Measurements from ENCODE around the gene TPCN2. TPM values are rescaled to one million over a fixed set of nuclear protein-coding genes. Genes with fewer than 3 reads are reported as not detected.

TPCN2 gene
- total RNA-seq, 1 donor from 2014 or later, result 4.5 TPM

DNA sequence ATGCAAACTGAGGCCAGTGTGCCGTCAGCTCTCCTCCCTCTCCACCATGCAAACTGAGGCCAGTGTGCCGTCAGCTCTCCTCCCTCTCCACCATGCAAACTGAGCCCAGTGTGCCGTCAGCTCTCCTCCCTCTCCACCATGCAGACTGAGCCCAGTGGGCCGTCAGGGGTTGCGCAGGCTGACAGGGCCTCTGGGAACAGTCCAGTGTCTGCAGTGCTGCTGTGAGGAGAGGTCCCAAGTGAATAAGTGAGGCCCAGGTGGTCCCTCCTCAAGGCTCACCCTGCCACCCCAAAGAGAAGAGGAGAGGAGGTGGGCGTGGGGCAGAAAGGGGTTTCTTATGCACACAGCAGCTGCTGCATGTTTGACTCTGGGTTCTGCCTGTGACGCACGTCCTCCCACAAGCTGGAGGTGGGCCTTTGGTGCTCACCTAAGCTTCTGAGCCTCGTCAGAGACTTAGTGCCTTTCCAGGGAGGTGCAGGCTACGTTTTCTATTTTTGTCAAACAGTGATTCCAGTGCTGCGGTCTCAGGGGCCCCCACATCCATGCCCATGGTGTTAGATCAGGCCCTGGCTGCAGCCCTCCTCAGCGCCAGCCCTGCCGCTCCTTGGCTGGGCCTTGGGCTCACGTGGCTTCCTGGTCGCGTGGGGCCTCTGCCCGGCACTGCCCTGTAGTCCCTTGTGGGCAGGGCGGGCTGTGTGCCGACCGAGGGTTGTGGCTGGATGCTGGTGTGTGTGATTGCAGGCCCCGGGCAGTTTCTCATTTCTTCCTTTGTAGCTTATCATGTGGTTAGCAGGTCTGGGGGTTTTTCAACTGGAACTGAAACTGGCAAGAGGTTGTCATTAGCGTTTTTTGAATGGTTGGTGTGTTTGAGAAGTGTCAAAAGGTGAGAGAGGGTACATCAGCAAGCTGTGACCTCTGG is 7.1 kb downstream of the TPCN2 start:
- TF ChIP-seq, protein P1, sequence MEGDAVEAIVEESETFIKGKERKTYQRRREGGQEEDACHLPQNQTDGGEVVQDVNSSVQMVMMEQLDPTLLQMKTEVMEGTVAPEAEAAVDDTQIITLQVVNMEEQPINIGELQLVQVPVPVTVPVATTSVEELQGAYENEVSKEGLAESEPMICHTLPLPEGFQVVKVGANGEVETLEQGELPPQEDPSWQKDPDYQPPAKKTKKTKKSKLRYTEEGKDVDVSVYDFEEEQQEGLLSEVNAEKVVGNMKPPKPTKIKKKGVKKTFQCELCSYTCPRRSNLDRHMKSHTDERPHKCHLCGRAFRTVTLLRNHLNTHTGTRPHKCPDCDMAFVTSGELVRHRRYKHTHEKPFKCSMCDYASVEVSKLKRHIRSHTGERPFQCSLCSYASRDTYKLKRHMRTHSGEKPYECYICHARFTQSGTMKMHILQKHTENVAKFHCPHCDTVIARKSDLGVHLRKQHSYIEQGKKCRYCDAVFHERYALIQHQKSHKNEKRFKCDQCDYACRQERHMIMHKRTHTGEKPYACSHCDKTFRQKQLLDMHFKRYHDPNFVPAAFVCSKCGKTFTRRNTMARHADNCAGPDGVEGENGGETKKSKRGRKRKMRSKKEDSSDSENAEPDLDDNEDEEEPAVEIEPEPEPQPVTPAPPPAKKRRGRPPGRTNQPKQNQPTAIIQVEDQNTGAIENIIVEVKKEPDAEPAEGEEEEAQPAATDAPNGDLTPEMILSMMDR (IDR thresholded peaks at IDR 0.05; ENCODE audit: insufficient read depth, low read length, severe bottlenecking), result no peak
- peaks cover 3% of the 10 kb centered on the region for H3K36me3 ChIP-seq (ENCODE audit: control insufficient read depth, insufficient read depth, low read length)
- FAIRE-seq, result no peak
- DNase-seq (ENCODE audit: low read depth), result no peak
- H3K4me3 ChIP-seq (ENCODE audit: low read depth, low read length), result no peak overlapping the region
- no peaks in the 10 kb centered on the region for H3K27me3 ChIP-seq (ENCODE audit: control insufficient read depth, insufficient read depth, low read length)

DNA sequence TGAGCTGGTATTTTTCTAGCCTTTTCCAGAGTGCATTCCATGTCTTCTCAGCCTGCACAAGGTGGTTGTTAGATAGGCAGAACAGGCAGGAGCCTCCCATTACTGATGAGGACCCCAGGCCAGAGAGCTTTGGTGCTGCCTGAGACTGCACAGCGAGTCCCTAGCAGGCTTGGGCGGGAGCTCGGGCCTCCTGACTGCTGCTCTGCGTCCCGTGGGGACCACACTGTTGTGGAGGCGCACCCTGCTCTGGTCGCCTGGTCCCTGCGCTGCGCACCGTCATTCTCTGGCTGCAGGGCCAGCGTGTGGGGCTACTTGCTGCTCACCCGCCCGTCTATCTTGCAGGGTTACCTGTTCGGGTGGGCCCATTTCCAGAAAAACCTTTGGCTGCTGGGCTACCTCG is 8.5 kb downstream of the TPCN2 start:
- FAIRE-seq, result no peak
- no peaks in the 10 kb centered on the region for H3K27me3 ChIP-seq (ENCODE audit: control insufficient read depth, insufficient read depth, low read length)

DNA sequence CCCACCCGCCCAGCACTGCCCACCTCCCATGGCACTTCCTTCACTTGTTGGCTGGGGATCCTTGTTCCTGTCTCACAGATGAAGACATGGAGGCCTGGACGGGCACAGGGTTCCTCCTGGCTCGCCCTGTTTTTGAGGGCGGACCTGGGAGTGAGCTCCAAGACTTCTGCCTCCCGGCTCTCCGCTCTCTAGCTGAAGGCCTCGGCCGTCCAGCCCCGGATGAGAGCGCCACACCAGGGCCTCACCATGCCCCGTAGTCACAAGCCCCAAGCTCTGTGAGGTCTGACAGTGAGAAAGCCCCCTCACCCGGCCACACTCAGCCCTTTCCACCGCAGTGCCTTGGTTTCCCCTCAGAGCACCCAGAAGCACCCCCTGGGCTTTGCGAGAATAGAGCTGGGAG is 9.1 kb downstream of the TPCN2 start:
- Histone ChIP-seq H3K27me3 (ENCODE audit: control insufficient read depth, insufficient read depth, low read length) (no peaks in the 10 kb centered on the region), H3K4me3 (ENCODE audit: low read depth, low read length) (no peak overlapping the region), H3K36me3 (ENCODE audit: control insufficient read depth, insufficient read depth, low read length) (peaks cover 5% of the 10 kb centered on the region)
- TF ChIP-seq, protein P1 (IDR thresholded peaks at IDR 0.05; ENCODE audit: insufficient read depth, low read length, severe bottlenecking), result no peak
- no peak for FAIRE-seq
- no peak for DNase-seq (ENCODE audit: low read depth)

More for the DNA sequence above, 8.5 kb downstream of the TPCN2 start:
- DNase-seq (ENCODE audit: low read depth), result no peak
- TF ChIP-seq, protein P1 (IDR thresholded peaks at IDR 0.05; ENCODE audit: insufficient read depth, low read length, severe bottlenecking), result no peak
- H3K4me3 ChIP-seq (ENCODE audit: low read depth, low read length), result no peak overlapping the region
- H3K36me3 ChIP-seq (ENCODE audit: control insufficient read depth, insufficient read depth, low read length), result peaks cover 3% of the 10 kb centered on the region

DNA sequence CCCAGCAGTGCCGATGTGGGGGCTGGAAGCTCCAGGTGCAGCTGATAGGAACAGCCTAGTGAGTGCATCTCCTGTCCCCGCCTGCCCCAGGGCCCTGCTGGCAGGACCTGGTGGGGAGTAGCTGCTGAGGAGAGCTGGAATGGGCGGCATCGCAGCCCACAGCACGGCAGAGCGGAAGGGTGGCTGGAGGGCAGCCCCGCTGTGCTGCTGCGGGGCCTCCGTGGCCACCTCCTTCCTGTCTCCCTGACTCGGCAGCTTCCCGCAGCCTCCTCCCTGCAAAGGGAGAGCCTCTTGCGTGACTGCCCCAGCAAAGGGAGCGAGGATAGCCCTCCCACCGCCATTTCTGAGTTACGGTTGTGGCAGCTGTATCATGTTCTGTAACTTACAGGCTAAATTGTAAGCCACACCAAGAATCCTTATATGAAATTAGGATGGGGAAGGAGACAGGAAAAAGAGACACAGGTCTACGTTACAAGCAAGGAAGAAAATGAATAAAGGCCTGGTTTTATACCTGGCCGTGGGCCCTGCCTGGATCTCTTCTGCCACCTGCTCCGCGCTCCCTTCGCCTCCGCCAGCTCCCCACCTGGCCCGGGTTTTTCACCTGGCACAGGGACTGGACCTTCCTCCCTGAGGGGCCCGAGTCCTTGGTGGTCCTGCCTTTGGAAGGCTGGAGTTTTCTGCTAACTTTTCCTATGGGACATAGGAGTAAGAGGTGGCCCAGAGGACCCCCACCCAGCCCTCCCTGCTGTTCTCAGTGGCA is 10.0 kb downstream of the TPCN2 start:
- no peak for FAIRE-seq
- Histone ChIP-seq H3K36me3 (ENCODE audit: control insufficient read depth, insufficient read depth, low read length) (peaks cover 10% of the 10 kb centered on the region), H3K27me3 (ENCODE audit: control insufficient read depth, insufficient read depth, low read length) (no peaks in the 10 kb centered on the region), H3K4me3 (ENCODE audit: low read depth, low read length) (no peak overlapping the region)
- no peak for DNase-seq (ENCODE audit: low read depth)
- TF ChIP-seq, protein P1 (IDR thresholded peaks at IDR 0.05; ENCODE audit: insufficient read depth, low read length, severe bottlenecking), result no peak

DNA sequence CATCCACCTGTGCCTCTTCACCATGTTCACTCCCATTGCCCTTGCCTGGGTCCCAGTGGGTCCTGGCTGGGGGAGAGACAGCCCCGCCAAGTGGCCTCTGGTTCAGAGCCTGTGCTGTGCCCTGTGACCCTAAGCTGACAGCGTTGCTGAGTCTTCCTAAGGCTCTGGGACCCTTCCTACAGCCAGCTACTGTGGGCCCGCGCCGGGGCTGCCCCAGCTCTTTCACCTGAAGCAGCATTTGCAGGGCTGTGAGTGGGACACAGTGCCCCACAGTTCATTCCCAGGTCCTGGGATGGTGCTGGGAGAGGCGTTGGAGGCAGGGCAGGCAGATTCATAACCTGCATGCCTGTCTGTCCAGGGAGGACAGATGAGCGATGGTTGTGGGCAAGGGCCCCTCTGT is 10.7 kb downstream of the TPCN2 start:
- peaks cover 12% of the 10 kb centered on the region for H3K36me3 ChIP-seq (ENCODE audit: control insufficient read depth, insufficient read depth, low read length)

More for the DNA sequence above, 10.7 kb downstream of the TPCN2 start:
- no peak for DNase-seq (ENCODE audit: low read depth)
- TF ChIP-seq, protein P1 (IDR thresholded peaks at IDR 0.05; ENCODE audit: insufficient read depth, low read length, severe bottlenecking), result no peak
- no peak for FAIRE-seq
- H3K27me3 ChIP-seq (ENCODE audit: control insufficient read depth, insufficient read depth, low read length), result no peaks in the 10 kb centered on the region
- no peak overlapping the region for H3K4me3 ChIP-seq (ENCODE audit: low read depth, low read length)

Measured in bronchial epithelial cell (primary cell).